HG02571 (cell line): ENCODE measurements around the gene TUBB2B.
A peak's percentile ranks its signal among the peaks of the same experiment; 100 is the strongest.
"Not testable (repeated sequence)": the region's sequence is repeated elsewhere in the genome, so short reads cannot be mapped to it uniquely, and the experiment has no call there.

Experiments used
- ATAC-seq: cut with Tn5 transposase; IDR thresholded peaks from one replicate; pipeline ENCODE4 v1.9.1; 2021; ENCODE audit warnings: mild to moderate bottlenecking, moderate library complexity; ENCODE audit not compliant: unreplicated experiment

TUBB2B gene

DNA sequence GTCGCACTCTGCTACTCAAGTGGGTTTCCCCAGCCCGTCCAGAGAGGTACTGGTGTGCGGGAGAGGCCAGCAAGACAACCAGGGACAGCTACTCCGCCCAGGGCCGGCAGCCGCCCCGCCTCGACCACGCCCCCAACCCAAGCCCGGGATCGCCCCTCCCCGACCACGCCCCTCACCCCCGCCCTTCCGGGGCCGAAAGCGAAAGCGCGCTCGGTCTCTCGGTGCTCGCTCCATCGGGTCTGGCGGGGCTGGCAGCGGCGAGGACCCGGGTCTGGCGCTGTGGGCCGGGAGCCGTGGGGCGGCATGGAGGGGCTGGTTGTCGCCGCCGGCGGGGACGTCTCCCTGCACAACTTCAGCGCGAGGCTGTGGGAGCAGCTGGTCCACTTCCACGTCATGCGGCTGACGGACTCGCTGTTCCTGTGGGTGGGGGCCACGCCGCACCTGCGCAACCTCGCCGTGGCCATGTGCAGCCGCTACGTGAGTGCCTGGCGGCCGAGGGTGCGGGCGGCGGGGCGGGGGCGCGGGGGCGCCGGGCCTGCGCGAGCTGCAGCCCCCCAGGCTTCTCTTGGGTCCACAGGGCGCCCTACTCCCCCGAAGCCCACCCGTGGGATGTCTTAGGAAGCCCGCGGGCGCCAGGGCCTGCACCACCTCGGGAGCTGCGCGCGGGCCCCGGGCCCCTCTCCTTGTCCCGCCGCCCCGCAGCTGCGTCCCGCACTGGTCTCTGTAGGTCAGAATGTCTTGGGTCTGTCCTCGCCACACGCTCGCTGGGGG is 31.5 kb upstream of the TUBB2B start, which contains the start of gene PSMG4:
PSMG4 (plus strand) TSS at position 228 of the 771 bp plus-strand sequence; CDS start at position 304, 76 bp downstream.
- ATAC-seq = peak; percentile 80

DNA sequence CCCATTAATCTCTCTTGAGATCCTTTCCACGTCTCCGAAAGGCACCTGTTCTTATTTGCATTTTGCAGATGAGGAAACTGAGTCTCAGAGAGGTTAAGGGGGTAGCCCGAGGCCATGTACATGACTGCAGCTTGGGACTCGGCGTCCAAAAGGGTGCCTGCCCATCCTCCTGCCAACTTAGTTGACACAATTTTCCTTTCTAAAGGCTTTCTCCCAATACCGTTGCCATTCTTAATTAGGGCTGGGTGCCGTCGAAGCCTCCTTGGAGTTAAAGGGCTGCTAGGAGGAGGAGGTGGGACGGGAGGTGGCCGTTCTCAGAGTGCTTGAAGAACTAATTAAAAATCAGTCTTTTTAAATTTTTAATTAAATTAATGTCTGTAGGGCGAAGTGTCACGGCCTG is 30.7 kb upstream of the TUBB2B start:
- ATAC-seq = no peak

DNA sequence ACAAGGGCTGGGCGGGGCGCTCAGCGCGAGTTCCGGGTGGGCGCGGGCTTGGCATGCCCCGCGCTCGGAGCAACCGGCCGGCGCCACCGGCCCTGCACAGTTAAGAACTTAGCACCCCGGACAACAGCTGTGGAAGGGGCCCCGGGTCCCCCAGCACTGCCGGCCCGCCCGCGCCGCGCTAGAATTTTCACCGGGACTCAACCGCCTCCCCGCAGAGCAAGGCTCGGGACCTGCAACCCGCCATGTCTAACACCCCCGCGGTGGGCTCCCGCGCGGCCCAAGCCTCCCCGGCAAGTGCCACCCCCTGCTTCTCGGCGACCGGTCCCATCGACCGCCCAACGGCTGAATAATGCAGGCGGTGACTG is 26.1 kb upstream of the TUBB2B start:
- ATAC-seq = no peak

DNA sequence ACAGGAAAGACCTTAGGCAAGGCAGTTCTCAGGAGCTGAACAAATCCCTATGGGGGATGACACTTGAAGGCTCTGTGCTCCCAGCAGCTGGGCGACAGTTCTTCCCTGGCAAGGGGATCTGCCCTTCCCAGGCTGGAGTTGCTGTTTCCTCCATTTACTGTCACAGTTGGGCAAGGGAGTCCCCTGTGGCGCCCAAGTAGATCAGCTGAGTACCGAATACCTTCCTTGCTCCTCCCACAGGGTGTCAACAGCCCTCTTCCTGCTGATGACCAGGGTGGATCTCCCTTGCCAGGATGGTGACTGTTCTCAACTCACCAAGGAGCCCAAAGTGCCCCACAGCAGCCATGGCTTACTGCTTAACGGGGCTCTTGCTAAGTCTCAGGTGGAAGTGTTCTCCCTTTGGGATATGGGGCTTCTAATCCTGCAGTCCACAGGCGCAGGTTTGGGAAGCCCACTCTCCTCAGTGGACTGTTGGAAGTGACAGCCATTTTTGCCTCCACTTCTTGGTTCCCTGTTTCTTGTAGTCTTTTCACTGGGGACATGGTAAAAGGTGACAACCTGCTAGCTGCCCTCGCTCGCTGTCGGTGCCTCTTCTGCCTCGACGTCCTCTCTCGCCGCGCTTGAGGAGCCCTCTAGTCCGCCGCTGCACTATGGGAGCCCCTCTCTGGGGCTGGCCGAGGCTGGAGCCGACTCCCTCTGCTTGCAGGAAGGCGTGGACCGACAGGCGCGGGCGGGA is 25.6 kb upstream of the TUBB2B start:
- ATAC-seq = no peak

DNA sequence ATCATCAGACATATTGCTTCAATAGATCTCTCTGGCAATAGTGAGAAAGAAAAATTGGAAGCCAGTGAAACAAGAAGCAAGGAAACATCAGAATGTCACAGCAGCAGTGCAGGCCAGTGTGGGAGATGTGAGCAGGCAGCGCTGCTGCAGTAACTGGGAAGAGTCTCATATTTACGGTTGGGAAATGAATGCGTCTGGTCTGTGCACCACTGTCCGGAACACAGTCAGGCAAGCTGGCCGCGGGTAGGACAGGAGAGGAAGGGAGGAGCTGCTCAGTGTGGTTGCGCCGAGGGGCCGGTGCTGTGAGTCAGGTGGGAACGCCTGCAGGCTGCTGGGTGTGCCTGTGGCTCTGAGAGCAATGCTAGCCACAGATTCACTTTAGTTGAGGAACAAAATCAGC is 24.9 kb upstream of the TUBB2B start:
- ATAC-seq = no peak

DNA sequence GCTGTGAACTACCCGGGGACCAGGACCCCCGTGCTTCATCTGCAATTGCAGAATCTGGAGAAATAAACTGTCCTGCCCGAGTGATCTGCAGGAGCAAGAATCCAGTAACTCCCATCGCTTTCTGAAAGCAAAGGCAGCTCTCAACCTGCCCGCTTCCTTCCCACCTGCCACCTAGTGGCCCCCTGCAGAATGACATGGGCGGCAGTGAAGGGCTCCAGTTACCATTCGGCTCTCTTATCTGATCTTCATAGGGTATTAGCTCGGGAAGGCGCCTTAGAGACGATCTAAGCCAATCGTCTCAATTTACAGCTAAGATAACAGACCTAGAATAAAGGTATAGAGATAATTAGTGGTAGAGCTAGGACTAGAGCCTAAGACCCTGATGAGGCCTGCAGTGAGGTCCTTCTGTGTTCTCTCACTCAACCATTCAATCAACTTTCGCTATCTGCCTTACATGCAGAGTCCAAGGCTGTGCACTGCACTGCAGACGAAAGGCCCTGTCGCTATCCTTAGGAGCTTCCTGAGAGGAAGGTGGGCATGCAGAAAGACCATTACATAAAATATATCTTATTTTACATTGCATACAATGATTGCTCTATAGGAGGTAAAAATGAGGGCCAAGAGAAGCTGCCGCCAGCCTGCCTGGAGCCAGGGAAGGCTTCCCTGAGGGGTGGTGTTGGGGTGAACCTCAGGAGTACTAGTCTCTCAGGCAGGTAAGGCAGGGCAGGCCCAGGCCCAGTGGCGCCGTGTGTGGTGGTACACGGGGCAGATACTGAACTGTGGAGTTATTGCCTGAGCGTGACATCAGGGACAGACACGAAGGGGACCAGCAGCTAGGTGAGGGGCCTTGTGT is 24.2 kb upstream of the TUBB2B start:
- ATAC-seq = no peak

DNA sequence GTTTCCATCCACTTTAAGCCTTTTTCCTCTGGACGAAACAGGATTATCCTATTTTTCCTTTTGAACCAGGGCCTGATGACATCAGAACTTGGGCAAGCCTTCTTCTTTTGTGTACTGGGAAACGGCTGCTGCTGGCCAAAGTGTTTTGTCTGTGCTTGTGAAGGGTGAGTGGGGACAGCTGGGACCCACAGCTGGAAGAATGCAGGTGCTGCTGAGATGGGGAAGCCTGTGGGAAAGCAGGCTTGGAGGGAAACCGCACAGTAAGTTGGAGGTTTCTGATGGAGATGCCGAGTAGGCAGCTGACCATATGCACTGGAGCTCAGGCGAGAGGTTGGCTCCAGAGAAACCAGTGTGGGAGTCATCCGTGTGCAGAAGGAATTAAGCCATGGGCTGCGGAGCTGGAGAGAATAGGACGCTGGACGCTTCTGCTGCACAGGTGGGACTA is 22.8 kb upstream of the TUBB2B start:
- no peak for ATAC-seq

DNA sequence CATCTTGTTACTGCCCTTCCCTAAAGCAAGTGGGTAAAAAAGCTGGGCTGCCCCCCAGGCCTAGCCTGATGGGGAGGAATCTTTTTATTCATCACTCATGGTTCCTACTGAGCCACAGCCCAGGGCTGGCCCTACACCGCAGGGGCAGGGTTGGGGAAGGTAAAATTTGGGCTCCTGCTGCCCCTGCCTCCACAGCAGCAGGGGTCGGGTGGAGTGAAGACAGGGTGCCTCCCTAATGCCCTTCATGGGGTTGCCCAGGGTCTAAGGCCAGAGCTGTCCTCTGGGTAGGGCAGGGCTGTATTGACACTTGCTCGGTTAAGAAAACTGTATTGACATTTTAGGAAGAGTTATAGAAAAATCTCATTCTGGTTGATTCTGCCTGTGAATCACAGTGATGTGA is 22.4 kb upstream of the TUBB2B start:
- no peak for ATAC-seq

DNA sequence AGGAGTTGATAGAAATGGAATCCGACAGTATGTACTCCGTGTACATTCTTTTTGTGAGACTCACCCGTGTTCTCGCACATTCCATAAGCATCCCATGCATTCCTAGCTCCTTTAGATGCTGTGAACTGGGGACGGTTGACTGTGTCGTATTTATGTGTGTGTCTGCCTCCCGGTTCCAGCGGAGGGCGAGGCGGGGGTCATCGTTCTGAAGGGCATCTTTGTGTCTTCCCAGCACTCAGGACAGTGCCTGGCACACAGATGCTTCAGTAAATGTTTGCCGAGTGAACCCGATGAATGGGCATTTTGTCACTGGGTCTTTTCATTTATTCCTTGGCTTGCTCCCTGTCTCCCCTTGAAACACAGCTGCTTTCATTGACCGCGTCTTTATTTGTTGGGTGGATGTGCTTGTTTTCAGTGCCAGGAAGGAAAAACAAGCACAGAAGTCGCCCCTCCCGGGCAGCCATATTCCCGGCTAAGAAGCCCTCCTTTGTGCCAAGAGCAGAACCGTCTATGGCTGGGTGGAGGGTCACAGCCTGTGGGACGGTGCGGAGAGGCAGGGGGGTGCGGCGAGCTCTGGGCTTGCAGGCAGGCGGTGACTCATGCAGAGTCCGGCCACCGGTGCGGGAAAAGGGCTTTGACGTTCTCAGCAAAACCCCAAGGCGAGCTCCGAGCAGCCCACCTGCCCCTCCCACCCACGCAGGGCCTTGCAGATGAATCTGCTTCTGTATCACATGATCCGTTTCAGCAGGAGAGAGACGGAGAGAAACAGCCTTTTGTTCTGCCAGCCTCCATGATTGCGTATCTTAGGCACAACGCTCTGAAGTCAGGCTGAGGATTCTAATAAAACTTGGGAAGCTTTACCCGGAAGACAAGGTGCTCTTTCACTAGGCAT is 20.0 kb upstream of the TUBB2B start:
- ATAC-seq = no peak

DNA sequence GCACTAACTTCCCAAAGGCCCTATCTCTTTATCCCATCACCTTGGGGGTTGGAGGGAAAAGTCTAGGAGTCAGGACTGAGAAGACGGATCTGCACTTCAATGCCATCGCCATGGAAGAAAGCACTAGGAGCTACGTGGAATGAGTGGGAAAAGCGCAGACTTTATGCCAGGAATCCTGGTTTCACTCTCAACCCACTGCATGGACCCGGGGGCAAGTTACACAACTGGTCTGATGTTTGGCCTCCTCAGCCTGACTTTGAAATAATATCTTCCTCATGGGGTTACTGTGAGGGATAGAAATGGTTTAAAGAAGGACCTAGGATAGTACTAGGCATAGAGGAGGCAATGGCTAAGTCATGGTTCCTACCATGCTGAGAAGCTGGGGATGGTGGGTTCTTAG is 17.8 kb upstream of the TUBB2B start:
- no peak for ATAC-seq

DNA sequence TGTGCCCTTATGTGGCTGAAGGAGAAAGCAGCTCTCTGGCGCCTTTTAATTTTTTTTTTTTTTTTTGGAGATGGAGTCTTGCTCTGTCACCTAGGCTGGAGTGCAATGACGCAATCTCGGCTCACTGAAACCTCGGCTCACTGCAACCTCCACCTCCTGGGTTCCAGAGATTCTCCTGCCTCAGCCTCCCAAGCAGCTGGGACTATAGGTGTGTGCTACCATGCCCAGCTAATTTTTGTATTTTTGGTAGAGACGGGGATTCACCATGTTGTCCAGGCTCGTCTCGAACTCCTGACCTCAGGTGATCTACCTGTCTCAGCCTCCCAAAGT is 17.3 kb upstream of the TUBB2B start:
- ATAC-seq = not testable (repeated sequence)

DNA sequence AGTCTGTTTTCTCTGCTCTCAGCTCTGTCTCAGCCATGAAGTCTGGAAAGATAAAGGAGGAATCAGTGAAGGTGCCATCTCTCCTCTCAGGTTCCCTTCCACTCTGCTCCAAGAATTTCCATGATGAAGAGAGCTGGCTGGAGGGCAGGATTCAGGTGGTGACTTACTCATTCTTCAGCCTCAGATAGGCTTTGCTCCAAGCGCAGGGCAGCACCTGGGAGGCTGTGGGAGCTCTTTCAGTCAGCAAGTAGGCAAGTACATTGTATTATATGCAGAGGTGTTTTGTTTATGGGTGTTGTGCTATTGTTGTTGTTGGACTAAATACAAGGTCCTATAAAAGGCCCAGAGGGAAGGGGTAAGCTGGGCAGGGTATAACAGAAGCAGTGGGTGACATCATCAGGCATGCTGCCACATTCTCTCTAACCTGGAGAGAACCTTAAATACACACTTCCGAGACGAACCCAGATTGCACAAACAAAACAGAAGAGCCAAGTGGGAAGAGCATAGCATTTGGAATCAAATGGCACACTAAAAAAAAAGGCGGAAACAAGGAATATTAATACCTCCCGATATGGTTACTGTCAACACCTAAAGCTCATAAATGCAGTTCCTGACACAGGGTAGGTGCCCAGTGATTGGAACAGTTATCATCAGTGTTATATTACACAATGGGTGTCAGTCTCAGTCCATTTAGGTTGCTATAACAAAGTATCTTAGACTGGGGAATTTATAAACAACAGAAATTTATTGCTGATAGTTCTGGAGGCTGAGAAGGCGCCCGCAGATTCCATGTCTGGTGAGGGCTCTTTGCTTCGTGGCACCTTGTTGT is 16.8 kb upstream of the TUBB2B start:
- ATAC-seq = no peak

DNA sequence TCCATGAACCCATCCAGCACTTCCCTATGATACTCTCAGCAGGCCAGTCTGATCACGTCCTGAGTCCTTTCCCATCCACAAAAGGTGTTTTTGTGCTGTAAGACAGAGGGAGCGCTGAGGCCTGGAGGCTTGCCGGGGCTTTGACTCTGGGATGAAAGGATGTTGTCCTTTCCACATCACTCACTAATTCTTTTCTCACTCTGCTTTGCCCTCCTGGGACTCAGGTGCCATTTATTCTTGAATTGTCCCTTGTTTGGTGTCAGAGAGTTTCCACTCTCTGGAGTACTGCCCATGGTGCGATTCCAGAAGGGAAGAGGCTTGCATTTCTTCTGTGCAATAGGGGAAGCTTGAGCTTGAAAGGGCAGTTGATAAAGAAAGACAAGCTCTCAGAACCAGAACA is 15.3 kb upstream of the TUBB2B start:
- ATAC-seq = no peak

DNA sequence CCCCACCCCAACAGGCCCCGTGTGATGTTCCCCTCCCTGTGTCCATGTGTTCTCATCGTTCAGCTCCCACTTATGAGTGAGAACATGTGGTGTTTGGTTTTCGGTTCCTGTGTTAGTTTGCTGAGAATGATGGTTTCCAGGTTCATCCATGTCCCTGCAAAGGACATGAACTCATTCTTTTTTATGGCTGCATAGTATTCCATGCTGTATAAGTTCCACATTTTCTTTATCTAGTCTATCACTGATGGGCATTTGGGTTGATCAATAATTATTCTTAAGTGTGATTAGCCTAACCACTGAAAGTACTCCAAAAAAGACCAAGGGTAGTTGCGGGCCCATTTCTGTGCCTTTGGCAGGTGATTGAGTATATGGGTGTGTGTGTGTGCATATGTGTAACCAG is 14.3 kb upstream of the TUBB2B start:
- not testable (repeated sequence) for ATAC-seq

DNA sequence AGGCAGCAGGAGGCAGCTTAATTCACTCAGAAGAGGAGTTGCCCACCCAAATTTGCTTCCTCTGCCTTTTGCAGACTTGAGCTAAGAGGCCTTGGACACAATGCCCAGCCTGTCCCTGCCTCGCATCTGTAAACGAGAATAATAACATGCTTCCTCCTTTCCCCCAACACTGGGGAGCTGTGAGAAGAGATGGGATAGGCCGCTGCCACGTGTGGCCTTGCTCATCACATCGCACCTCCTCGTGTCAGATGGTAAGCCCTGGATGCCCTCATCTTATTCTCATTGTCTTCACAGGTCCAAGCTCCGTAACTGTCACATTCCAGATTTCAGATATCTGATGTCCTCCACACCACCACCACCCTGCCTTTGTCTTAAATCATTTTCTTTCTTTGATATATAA is 13.1 kb upstream of the TUBB2B start:
- ATAC-seq = no peak

DNA sequence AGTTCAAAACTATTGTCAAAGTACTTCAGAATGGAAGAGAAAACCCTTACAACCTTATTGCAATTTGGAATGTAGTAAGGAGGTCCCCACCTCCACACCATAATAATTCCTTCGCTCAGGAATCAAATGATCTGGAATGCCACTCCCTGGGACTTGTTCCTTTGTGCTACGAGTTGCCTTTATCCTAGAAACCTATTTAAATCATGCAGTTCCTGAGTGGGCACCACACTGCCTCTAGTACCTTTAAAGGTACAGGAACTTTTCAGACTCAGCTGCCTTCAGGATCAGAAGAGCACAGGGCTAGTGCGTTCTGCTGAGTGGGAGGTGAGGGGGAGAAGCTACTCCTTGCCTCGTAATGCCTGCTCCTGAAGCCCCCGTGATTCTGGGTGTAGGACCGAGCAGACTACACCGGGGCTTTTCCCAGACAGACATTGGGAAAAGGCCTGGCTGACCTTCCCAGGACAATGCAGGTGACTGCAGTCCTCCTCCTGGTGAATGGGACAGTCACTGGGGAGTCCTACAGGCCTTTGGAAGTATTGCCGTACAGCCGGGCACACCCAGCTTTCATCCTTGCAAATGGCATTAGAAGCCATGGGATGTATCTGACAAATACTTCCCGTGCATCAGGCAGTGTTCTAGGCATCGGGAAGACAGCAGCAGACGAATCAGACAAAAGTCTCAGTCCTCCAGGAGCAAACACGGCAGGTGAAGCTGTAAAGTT is 11.8 kb upstream of the TUBB2B start:
- ATAC-seq = no peak

DNA sequence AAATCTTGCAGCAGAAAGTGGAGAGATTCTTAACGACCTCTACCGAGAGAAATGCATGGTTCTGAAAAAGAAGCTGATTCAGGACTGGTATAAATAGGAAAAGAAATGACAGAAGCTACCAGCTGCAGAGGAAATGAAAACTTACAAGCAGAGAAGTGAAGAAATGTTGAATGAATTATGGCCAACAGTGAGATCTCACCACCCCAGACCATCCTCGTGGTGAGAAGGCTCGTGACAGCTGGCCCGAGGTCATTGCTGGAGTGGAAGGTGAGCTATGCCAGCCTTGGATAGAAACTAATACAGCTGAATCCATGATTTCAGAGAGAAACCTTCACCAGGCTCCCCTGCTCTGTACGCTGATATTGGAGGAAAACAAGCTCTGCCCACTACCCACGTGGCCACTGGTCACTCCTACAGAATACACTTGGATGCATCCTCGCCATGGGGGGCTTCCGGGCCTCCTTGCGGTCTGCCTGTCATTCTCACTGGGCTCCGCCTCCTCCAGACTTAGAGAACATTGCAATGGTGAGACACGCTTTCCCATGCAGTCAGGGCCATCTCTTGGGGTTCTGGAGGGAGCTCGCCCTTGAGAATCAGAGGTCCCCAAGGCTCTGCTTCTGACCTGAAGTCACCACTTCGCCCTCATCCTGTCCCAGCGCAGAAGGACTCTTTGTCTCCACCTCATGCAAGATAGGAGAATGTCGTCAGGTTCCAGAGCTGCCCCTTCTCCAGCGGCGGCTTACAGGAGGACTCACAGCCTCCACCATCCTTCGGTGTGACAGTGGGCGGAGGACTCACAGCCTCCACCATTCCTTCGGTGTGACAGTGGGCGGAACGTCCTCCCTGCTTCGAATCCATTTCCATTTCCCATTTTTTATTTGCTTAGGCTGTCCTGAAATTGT is 10.6 kb upstream of the TUBB2B start:
- no peak for ATAC-seq

DNA sequence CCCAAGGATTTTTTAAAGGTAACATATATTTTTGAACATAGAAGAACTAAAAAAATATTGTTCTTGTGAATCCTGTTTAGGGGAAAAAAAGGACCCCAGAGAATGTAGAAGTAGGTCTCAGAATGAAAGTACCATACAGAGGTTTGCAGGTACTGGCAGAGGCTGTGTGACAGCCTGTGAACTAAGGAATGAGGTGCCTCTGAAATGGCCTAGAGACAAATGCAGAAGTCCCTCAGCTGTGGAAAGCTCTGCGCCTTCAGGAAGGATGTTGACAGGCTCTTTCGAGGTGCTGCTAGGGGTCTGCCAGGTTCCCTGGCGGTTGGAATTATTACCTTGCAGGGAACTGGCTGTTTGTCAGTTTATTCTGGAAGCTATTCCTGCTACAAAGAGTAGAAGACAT is 8.6 kb upstream of the TUBB2B start:
- no peak for ATAC-seq
